ENCODE measurements around the gene CARD6. TPM values are rescaled to one million over a fixed set of nuclear protein-coding genes. Genes with fewer than 3 reads are reported as not detected.

CARD6 gene
- total and polyA plus RNA-seq, 2 of the 4 experiments (the other 2 are of a cell fraction): 1.8 to 4.3 TPM

DNA sequence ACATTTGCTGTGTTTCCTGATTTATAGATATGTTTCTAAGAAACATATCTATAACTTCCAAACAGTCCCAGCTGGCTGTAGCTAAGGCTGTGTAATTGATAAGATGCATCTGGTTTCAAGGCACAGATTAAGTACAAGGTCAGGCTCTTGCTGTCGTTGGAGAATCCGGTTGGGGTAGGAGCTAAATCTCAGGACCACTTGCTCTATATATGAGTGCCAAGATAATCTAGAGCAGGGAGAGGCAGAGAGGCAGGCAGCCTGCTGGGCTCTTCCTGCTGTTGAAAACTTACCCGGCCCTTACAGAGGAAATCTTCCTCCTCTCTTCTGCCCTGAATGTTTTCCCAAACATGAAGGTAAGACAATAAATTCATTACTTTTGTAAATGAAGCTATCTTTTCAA, 68.1 kb downstream of the CARD6 start, which contains the start of gene C7:
C7 (plus strand) TSS at position 234 of the 400 bp plus-strand sequence; CDS start at position 348, 114 bp downstream.
- H3K4ac ChIP-seq (ENCODE audit: low read depth, low read length): peak within 1 kb of the TSS; percentile 77; the same call in 1 of the 2 replicates
- no CpG with 5 or more reads among the region's 3 CpGs for WGBS, 2 experiments (ENCODE audit: extremely low coverage in 2 of 2, insufficient read length in 1 of 2)
- no peak within 1 kb of the TSS for H2AK5ac ChIP-seq (ENCODE audit: low read depth, low read length)
- peak; percentile 40 for ATAC-seq (ENCODE audit: low read depth)
- H2BK5ac ChIP-seq (ENCODE audit: low read depth, low read length, poor library complexity, severe bottlenecking): peak within 1 kb of the TSS; percentile 2
- no peaks in the 10 kb centered on the region for H3K36me3 ChIP-seq (ENCODE audit: control insufficient read depth, insufficient read depth, low read length)
- ChIA-PET POLR2A (ENCODE audit: unreplicated experiment) (no interaction called here), CTCF (no interaction called here)
- no peak within 1 kb of the TSS for H2AK9ac ChIP-seq (replicated peaks; ENCODE audit: low read depth, low read length, poor library complexity)
- peak within 1 kb of the TSS; percentile 77; the same call in 1 of the 2 replicates for H2BK120ac ChIP-seq (ENCODE audit: low read depth, low read length)
- H3K4me2 ChIP-seq (ENCODE audit: low read depth, low read length): peak within 1 kb of the TSS; percentile 8; the same call in 1 of the 2 replicates
- peak within 1 kb of the TSS; percentile 2; the same call in 1 of the 2 replicates for H3K23ac ChIP-seq (ENCODE audit: low read depth, low read length)
- no peak within 1 kb of the TSS for H3K4me3 ChIP-seq (ENCODE audit: insufficient read depth, low read depth, low read length)
- no peak within 1 kb of the TSS for H3K56ac ChIP-seq (ENCODE audit: extremely low read depth, insufficient read depth, low read length)
- peak within 1 kb of the TSS; percentile 64; the same call in 1 of the 2 replicates for H4K91ac ChIP-seq (ENCODE audit: insufficient read depth, low read depth, low read length)
- H2BK15ac ChIP-seq (ENCODE audit: low read depth, low read length): no peak within 1 kb of the TSS
- DNase-seq: peak; percentile 19
- no peaks in the 10 kb centered on the region for H3K79me1 ChIP-seq (ENCODE audit: low read depth in 1 of 2, low read length in 2 of 2)
- H3K9ac ChIP-seq (ENCODE audit: low read depth, low read length): peak within 1 kb of the TSS; percentile 9; the same call in 1 of the 2 replicates
- no peaks in the 10 kb centered on the region for H3K9me3 ChIP-seq (ENCODE audit: control insufficient read depth, insufficient read depth, low read length)
- no peaks in the 10 kb centered on the region for H3K9me1 ChIP-seq (ENCODE audit: insufficient read depth, low read length)
- H4K8ac ChIP-seq (ENCODE audit: low read depth in 2 of 2, low read length in 2 of 2): peak within 1 kb of the TSS in 1 of 2 experiments; percentile 83; a peak in 2 of 4 replicates
- H2AFZ ChIP-seq (replicated peaks; ENCODE audit: low read length, poor library complexity): peak within 1 kb of the TSS; percentile 64
- peak within 1 kb of the TSS; percentile 84; the same call in 1 of the 2 replicates for H3K14ac ChIP-seq (replicated peaks; ENCODE audit: low read depth, low read length)
- H3K18ac ChIP-seq (ENCODE audit: low read depth, low read length): peak within 1 kb of the TSS; percentile 31; the same call in 1 of the 2 replicates
- H4K20me1 ChIP-seq (ENCODE audit: insufficient read depth, low read length): no peaks in the 10 kb centered on the region
- H4K5ac ChIP-seq (ENCODE audit: low read depth, low read length): peak within 1 kb of the TSS; percentile 47; the same call in 1 of the 2 replicates
- intact Hi-C loops (cut with micrococcal nuclease) (loop anchor here (10.0 kb wide), 1 partner anchor 516 kb away; no protein-coding TSS in a partner anchor), dilution Hi-C loops (cut with HindIII; ENCODE audit: low sequenced_read_pairs, unreplicated experiment) (no loop called here), in situ Hi-C loops (cut with MboI; ENCODE audit: low sequenced_read_pairs) (loop anchor here (10.0 to 25.0 kb wide), 3 partner anchors 436 to 926 kb away; no protein-coding TSS in a partner anchor)
- no TSS peak for BruUV-seq (replicated peaks)
- peaks cover 7% of the 10 kb centered on the region; the same call in 1 of the 2 replicates for H3K4me1 ChIP-seq (ENCODE audit: control insufficient read depth, insufficient read depth, low read length)
- H3K27me3 ChIP-seq (ENCODE audit: control insufficient read depth, insufficient read depth, low read length): no peaks in the 10 kb centered on the region
- H3K27ac ChIP-seq (ENCODE audit: insufficient read depth, low read length): peak within 1 kb of the TSS; percentile 12; the same call in 1 of the 2 replicates
- H2BK20ac ChIP-seq (ENCODE audit: low read depth, low read length): peak within 1 kb of the TSS; percentile 77; the same call in 1 of the 2 replicates
- TF ChIP-seq NFE2L2 (IDR thresholded peaks at IDR 0.05; ENCODE audit: low read depth, low read length) (no peak), MAZ (IDR thresholded peaks at IDR 0.05; ENCODE audit: borderline replicate concordance, low read depth, low read length) (no peak), FOS (IDR thresholded peaks at IDR 0.05; ENCODE audit: low read depth, low read length) (no peak), SMC3 (IDR thresholded peaks at IDR 0.05; ENCODE audit: low read depth, low read length) (no peak), RCOR1 (IDR thresholded peaks at IDR 0.05; ENCODE audit: insufficient replicate concordance, low read length) (no peak), MXI1 (IDR thresholded peaks at IDR 0.05; ENCODE audit: borderline replicate concordance, low read depth, low read length) (no peak), CEBPB (IDR thresholded peaks at IDR 0.05; ENCODE audit: low read depth, low read length) (no peak), BHLHE40 (IDR thresholded peaks at IDR 0.05; ENCODE audit: low read depth, low read length) (no peak), CHD1 (IDR thresholded peaks at IDR 0.05; ENCODE audit: low read depth, low read length) (no peak), RAD21 (IDR thresholded peaks at IDR 0.05; ENCODE audit: low read length) (no peak), MAFK (IDR thresholded peaks at IDR 0.05; ENCODE audit: low read depth, low read length) (no peak), POLR2A (IDR thresholded peaks at IDR 0.05; ENCODE audit: low read depth, low read length) (no peak)
- TF ChIP-seq, protein P1, sequence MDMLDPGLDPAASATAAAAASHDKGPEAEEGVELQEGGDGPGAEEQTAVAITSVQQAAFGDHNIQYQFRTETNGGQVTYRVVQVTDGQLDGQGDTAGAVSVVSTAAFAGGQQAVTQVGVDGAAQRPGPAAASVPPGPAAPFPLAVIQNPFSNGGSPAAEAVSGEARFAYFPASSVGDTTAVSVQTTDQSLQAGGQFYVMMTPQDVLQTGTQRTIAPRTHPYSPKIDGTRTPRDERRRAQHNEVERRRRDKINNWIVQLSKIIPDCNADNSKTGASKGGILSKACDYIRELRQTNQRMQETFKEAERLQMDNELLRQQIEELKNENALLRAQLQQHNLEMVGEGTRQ (IDR thresholded peaks at IDR 0.05; ENCODE audit: low read depth, low read length): no peak
- TF ChIP-seq, protein P2, sequence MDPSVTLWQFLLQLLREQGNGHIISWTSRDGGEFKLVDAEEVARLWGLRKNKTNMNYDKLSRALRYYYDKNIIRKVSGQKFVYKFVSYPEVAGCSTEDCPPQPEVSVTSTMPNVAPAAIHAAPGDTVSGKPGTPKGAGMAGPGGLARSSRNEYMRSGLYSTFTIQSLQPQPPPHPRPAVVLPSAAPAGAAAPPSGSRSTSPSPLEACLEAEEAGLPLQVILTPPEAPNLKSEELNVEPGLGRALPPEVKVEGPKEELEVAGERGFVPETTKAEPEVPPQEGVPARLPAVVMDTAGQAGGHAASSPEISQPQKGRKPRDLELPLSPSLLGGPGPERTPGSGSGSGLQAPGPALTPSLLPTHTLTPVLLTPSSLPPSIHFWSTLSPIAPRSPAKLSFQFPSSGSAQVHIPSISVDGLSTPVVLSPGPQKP (IDR thresholded peaks at IDR 0.05; ENCODE audit: borderline replicate concordance, low read depth, low read length): no peak

Measured in IMR-90 (cell line).